H1 (cell line): ENCODE measurements around the gene GRXCR2. TPM values are rescaled to one million over a fixed set of nuclear protein-coding genes. Genes with fewer than 3 reads are reported as not detected.

ENCODE experiments used
- CEBPB ChIP-seq: IDR thresholded peaks from 2 replicates; pipeline ENCODE4 v1.6.1; 2012; ENCODE audit warnings: low read depth, low read length
- CHD7 ChIP-seq: fragments of 300-600 bp; sonication (generic); IDR thresholded peaks from 2 replicates; pipeline ENCODE4 v1.7.1; 2012; ENCODE audit warnings: low read length, moderate library complexity, mild to moderate bottlenecking, inconsistent platforms; ENCODE audit not compliant: insufficient replicate concordance
- JUND ChIP-seq: IDR thresholded peaks from 2 replicates; pipeline ENCODE4 v1.6.1; 2011; ENCODE audit warnings: mild to moderate bottlenecking, improper control_type of control experiment, low read length
- NANOG ChIP-seq: IDR thresholded peaks from 2 replicates; pipeline ENCODE4 v1.6.1; 2011; ENCODE audit warnings: low read length, low read depth, mild to moderate bottlenecking, inconsistent platforms; ENCODE audit not compliant: insufficient read depth, poor library complexity, severe bottlenecking
- NRF1 ChIP-seq: IDR thresholded peaks from 2 replicates; pipeline ENCODE4 v1.6.1; 2011; ENCODE audit warnings: mild to moderate bottlenecking, low read depth, low read length, improper control_type of control experiment
- RFX5 ChIP-seq: IDR thresholded peaks from 2 replicates; pipeline ENCODE4 v1.6.1; 2011; ENCODE audit warnings: low read depth, low read length, improper control_type of control experiment, borderline replicate concordance
- SIRT6 ChIP-seq: IDR thresholded peaks from one replicate; pipeline ENCODE4 v1.7.1; 2012; ENCODE audit warnings: low read length, inconsistent platforms
- SIX5 ChIP-seq: IDR thresholded peaks from 2 replicates; pipeline ENCODE4 v1.6.1; 2011; ENCODE audit warnings: mild to moderate bottlenecking, low read depth, low read length
- SP1 ChIP-seq: IDR thresholded peaks from 2 replicates; pipeline ENCODE4 v1.6.1; 2011; ENCODE audit warnings: low read depth, low read length
- ZNF274 ChIP-seq: IDR thresholded peaks from 2 replicates; pipeline ENCODE4 v1.7.0; 2012; ENCODE audit warnings: low read length, borderline replicate concordance; ENCODE audit errors: extremely low read depth
- polyA plus RNA-seq, 7 experiments: library from polyadenylated mRNA; depleted of rRNA in 3 of 7; stranded (reverse) in 5 of 7; unstranded in 2 of 7; fragments of >200 nt in 5 of 7; fragments of 200-250 nt in 2 of 7; gene quantifications; 1 replicate in 5 of 7; 2 replicates in 1 of 7; 4 replicates in 1 of 7; pipeline versions ENCODE4 v1.2.1 to v1.2.3, GENCODE V29; 2011 to 2013; ENCODE audit warnings: missing spikeins in 2 of 7, mixed read lengths in 2 of 7
- total RNA-seq: library from RNA; stranded (reverse); fragmentation: NEBNext Ultra II Directional; extraction: Animal tissue kit (Norgen Biotek cat#: 25700); gene quantifications from 2 replicates; pipeline ENCODE4 v1.2.1, GENCODE V29; 2021

The GRXCR2 gene
- total and polyA plus RNA-seq, 2 of the 8 experiments (the other 6 are each of a cell fraction or from before 2014, with no cell fraction given), result not detected

GRCh38 chr5:145921211-145921610 is 48.4 kb upstream of the GRXCR2 start (continued):
- TF ChIP-seq CHD7, result no peak
- TF ChIP-seq NANOG, result no peak
- no peak for TF ChIP-seq SP1
- TF ChIP-seq SIX5, result no peak
- no peak for TF ChIP-seq ZNF274
- no peak for TF ChIP-seq RFX5
- no peak for TF ChIP-seq NRF1
- no peak for TF ChIP-seq SIRT6
- TF ChIP-seq JUND, result no peak
- no peak for TF ChIP-seq CEBPB
- TF ChIP-seq, all 59 proteins: peak for 0
